ENCODE data around the gene NDOR1.
"Not testable (repeated sequence)": the region's sequence is repeated elsewhere in the genome, so short reads cannot be mapped to it uniquely, and the experiment has no call there.

NDOR1 gene

GRCh38 chr9:137233143-137233980, 27.9 kb downstream of the NDOR1 start:
- DNase-seq = no peak

DNA sequence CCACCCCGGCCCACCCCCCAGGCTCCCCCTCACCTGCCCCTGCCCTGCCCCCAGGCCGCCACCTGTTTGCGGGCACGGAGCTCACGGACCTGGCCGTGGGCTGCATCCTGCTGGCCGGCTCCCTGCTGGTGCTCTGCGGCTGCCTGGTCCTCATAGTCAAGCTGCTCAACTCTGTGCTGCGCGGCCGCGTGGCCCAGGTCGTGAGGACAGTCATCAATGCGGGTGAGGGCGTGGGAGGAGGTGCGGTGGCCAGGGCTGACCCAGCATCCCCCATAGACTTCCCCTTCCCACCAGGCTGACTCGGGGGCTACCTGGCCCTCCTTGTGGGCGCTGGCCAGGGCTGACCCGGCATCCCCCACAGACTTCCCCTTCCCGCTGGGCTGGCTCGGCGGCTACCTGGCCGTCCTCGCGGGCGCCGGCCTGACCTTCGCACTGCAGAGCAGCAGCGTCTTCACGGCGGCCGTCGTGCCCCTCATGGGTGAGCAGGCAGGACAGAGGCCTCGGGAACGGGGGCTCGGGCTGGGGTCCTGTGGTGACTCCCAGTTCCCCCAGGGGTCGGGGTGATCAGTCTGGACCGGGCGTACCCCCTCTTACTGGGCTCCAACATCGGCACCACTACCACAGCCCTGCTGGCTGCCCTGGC, 28.7 kb downstream of the NDOR1 start:
- no peak for DNase-seq

- no peak for DNase-seq
These were observed 29.4 kb downstream of the NDOR1 start for GRCh38 chr9:137234758-137235423.

DNA sequence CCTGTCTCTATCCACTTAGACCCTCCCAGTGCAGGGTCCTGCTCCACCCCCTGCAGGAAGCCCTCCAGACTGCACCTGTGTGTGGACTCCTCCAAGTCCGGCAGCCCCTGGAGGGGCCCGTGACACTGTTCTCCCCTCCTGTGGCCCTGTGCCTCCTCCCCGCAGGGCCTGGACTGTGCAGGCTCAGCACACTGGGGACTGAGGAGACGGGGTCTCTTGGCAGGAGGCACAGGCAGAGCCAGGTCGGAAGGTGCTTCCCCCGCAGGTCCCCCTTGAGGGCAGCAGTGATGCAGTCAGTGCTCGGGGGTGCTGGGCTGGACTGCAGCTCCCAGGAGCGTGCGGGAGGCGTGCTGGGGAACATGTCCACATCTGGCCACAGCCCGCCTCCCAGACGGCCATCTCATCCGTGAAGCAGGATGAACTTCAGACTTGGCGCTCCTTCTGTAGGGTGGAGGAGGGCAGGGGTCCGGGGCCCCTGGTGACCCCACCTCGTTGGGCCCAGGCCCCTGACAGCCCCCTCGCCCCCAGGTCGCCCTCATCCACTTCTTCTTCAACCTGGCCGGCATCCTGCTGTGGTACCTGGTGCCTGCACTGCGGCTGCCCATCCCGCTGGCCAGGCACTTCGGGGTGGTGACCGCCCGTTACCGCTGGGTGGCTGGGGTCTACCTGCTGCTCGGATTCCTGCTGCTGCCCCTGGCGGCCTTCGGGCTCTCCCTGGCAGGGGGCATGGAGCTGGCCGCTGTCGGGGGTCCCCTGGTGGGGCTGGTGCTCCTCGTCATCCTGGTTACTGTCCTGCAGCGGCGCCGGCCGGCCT, 30.1 kb downstream of the NDOR1 start:
- DNase-seq = no peak

DNA sequence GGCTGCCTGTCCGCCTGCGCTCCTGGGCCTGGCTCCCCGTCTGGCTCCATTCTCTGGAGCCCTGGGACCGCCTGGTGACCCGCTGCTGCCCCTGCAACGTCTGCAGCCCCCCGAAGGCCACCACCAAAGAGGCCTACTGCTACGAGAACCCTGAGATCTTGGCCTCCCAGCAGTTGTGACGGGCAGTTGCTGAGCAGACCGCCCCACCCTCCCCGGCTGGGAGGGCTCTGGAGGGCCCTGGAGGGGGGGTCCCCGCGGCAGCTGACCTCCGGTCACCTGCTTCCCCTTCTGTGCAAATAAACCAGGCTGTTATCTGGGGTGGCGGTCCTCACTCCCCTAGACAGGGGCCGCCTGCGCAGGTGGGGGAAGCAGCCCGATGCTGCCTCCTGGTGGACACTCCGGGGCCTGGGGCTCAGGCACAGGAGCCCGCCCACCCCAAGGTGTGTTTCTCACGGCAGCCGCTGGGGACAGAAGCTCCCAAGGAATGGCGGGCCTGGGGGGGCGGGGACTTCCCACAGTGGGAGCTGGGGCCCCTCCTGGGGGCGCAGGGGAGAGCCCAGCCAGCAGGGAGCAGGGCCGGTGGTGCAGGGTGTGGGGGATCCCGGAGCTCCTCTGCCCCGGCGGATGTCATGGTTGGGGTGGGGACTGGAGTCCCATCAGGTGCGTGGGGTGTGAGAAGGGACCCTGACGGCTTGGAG, 30.9 kb downstream of the NDOR1 start:
- peak; percentile 80 for DNase-seq

- DNase-seq = no peak
These were observed 31.5 kb downstream of the NDOR1 start for GRCh38 chr9:137236936-137237421.

DNA sequence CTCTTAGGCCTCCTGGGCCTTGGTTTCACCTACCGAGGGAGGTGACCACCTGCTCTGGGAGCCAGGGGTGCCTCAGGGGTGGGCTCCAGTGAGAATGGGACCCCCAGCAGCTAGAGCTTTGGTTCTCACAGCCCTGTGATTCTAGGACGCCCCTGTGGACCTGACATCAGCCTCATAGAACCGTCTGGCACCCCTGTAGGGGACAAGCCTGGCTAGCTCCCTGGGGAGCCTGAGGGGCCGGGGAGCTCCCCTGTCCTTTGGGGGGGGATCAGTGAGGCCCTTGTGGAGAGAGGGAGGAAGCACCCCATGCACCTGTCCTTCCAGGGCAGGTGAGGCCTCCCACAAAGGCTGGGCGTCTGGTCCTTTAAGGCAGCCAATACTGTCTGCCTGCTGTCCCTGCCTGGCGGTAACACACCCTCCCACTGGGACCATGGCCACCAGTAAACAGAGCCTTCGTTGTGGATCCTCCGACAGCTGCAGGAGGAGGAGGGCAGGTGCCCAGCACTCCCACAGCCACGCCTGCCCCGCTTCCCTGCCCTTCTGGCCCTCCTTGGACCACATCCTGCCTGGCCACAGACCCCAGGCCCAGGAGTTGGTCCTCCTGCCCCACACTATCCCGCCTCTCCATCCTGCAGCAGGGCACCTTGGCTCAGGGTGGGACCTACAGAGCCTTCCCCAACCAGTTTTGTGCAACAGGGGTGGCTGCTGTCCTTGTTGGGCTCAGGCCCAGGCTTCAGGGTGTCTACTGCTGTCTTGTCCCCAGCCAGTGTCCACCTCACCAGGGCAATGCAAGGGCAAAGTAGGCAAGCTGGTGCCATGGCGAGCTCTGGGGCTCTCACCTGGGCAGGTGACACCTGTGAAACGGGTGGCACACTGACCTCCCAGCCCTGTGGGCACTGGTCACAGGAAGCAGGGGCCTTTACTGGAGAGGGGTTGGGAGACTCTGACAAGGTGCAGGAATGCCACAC, 32.5 kb downstream of the NDOR1 start:
- DNase-seq = no peak

- not testable (repeated sequence) for DNase-seq
These were observed 34.2 kb downstream of the NDOR1 start for GRCh38 chr9:137239541-137240200.

DNA sequence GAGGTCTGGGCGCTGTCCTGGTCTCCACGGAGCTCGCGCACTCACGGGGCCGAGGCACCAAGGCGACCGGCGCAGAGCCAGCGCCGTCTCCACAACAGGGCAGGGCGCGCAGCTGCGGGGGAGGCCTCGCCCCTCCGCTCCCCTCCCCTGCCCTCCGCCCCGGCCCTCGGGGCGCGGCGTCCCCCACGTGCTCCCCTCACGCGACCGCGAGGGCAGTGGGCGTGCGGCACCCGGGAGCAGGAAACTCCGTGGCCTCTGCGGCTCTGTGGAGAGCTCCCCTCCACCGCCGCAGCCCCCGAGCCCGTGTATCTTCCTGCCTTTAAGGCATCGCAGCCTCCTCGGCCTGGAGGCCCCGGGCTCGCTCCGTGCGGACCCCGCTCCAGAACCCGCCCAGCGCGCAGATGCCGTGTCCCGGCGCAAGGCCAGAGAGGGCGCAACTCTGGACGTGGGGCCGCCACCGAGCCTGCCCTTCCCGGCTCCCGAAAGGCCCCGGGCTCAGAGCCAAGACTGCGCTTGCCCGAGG, 34.9 kb downstream of the NDOR1 start:
- DNase-seq = peak; percentile 72

- peak; percentile 100 for DNase-seq
These were observed 35.5 kb downstream of the NDOR1 start, which contains the start of gene TUBB4B for GRCh38 chr9:137240841-137241489. Gene TUBB4B, plus strand, starts transcription at chr9:137241287. Its CDS starts 74 bp downstream, at chr9:137241361.

- DNase-seq = peak; percentile 75
These were observed 36.2 kb downstream of the NDOR1 start for GRCh38 chr9:137241490-137242268.

DNA sequence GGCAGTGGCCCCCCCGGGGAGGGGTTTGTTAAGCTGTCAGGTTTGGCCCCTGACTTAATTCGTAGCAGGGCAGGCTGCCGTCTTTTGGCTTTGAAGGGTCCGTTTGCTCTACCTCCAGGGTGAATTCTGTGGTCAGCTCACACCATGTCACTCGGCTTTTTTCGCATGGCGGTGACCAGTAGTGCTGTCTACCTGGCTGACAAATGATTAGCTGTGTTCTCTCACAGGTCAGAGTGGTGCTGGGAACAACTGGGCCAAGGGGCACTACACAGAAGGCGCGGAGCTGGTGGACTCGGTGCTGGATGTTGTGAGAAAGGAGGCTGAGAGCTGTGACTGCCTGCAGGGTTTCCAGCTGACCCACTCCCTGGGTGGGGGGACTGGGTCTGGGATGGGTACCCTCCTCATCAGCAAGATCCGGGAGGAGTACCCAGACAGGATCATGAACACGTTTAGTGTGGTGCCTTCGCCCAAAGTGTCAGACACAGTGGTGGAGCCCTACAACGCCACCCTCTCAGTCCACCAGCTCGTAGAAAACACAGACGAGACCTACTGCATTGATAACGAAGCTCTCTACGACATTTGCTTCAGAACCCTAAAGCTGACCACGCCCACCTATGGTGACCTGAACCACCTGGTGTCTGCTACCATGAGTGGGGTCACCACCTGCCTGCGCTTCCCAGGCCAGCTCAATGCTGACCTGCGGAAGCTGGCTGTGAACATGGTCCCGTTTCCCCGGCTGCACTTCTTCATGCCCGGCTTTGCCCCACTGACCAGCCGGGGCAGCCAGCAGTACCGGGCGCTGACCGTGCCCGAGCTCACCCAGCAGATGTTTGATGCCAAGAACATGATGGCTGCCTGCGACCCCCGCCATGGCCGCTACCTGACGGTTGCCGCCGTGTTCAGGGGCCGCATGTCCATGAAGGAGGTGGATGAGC, 37.0 kb downstream of the NDOR1 start:
- no peak for DNase-seq

GRCh38 chr9:137243266-137243625, 37.7 kb downstream of the NDOR1 start:
- not testable (repeated sequence) for DNase-seq

- DNase-seq = no peak
These were observed 38.4 kb downstream of the NDOR1 start for GRCh38 chr9:137243626-137244485.

- DNase-seq = no peak
These were observed 39.3 kb downstream of the NDOR1 start for GRCh38 chr9:137244486-137245449.
